Fibroblast of lung (primary cell): ENCODE measurements around the gene GNAI1.
A peak's percentile ranks its signal among the peaks of the same experiment; 100 is the strongest.

Experiments
- EZH2 ChIP-seq: IDR thresholded peaks from 2 replicates; pipeline ENCODE4 v1.5.1; 2012; ENCODE audit warnings: low read length, control low read depth, mild to moderate bottlenecking; ENCODE audit errors: missing control alignments
- TF ChIP-seq, protein P1 (sequence below), 2 donors: IDR thresholded peaks in 1 of 2; conservative IDR thresholded peaks in 1 of 2; 1 replicate in 1 of 2; 2 replicates in 1 of 2; pipeline ENCODE4 v1.5.1; 2011 to 2012; ENCODE audit warnings: low read length in 2 of 2, control low read depth in 1 of 2, inconsistent platforms in 1 of 2, low read depth in 1 of 2, mild to moderate bottlenecking in 1 of 2

GRCh38 chr7:80095545-80095944, 39.1 kb upstream of the GNAI1 start:
- TF ChIP-seq, protein P1, sequence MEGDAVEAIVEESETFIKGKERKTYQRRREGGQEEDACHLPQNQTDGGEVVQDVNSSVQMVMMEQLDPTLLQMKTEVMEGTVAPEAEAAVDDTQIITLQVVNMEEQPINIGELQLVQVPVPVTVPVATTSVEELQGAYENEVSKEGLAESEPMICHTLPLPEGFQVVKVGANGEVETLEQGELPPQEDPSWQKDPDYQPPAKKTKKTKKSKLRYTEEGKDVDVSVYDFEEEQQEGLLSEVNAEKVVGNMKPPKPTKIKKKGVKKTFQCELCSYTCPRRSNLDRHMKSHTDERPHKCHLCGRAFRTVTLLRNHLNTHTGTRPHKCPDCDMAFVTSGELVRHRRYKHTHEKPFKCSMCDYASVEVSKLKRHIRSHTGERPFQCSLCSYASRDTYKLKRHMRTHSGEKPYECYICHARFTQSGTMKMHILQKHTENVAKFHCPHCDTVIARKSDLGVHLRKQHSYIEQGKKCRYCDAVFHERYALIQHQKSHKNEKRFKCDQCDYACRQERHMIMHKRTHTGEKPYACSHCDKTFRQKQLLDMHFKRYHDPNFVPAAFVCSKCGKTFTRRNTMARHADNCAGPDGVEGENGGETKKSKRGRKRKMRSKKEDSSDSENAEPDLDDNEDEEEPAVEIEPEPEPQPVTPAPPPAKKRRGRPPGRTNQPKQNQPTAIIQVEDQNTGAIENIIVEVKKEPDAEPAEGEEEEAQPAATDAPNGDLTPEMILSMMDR (conservative IDR thresholded peaks at IDR 0.05 in 1 of 2, IDR thresholded peaks at IDR 0.05 in 1 of 2; ENCODE audit: low read depth in 1 of 2, low read length in 2 of 2): peak in 1 of 2 donors; percentile 47
- no peak for TF ChIP-seq EZH2
